PFSK-1 (cell line): ENCODE results near the gene PSPC1.

Source experiments
- FOXP2 ChIP-seq: optimal IDR thresholded peaks from 2 replicates; pipeline ENCODE3; 2011; ENCODE audit warnings: borderline replicate concordance, control low read depth, inconsistent platforms; ENCODE audit not compliant: insufficient read depth; ENCODE audit errors: extremely low read length, extremely low read depth
- POLR2AphosphoS5 ChIP-seq: IDR thresholded peaks from 2 replicates; pipeline ENCODE4 v1.6.1; 2012; ENCODE audit warnings: low read depth, mild to moderate bottlenecking, control low read depth, low read length, moderate library complexity
- SIN3A ChIP-seq: IDR thresholded peaks from 2 replicates; pipeline ENCODE4 v1.6.1; 2012; ENCODE audit warnings: mild to moderate bottlenecking, low read length, moderate library complexity, borderline replicate concordance; ENCODE audit not compliant: insufficient read depth
- TAF1 ChIP-seq: IDR thresholded peaks from 2 replicates; pipeline ENCODE4 v1.6.1; 2012; ENCODE audit warnings: low read length, control low read depth, borderline replicate concordance; ENCODE audit not compliant: insufficient read depth
- TF ChIP-seq, protein P1 (sequence below), 2 experiments: IDR thresholded peaks; 2 replicates each; pipeline versions ENCODE4 v1.6.1 to v1.8.0; 2011 to 2012; ENCODE audit warnings: low read depth in 2 of 2, low read length in 2 of 2, control low read depth in 1 of 2, inconsistent platforms in 1 of 2, mild to moderate bottlenecking in 1 of 2, moderate library complexity in 1 of 2; ENCODE audit not compliant: insufficient read depth in 1 of 2

DNA sequence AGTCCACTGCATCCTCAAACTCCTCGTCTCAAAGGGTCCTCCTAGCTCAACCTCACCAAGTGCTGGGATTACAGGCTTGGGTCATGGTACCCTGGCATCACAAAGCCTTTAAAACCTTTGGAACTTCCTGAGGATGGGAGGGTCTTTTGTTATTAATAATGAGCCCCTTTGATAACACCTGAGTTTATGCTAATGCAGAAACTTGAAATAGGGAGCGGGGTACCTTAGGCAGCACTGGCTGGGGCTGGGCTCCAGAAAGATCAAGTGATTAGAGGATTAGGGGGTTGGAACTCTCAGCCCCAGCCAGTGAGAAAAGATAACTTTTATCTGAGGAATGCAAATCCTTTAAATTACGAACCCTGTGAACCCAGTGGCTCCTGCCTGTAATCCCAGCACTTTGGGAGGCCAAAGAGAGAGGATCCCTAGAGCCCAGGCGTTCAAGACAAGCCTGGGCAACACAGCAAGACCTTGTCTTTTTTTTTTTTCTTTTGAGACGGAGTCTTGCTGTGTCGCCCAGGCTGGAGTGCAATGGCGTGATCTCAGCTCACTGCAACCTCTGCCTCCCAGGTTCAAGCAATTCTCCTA, 9.3 kb upstream of the PSPC1 start:
- TF ChIP-seq SIN3A (no peak), TAF1 (no peak), POLR2AphosphoS5 (no peak), FOXP2 (no peak)
- TF ChIP-seq, protein P1, sequence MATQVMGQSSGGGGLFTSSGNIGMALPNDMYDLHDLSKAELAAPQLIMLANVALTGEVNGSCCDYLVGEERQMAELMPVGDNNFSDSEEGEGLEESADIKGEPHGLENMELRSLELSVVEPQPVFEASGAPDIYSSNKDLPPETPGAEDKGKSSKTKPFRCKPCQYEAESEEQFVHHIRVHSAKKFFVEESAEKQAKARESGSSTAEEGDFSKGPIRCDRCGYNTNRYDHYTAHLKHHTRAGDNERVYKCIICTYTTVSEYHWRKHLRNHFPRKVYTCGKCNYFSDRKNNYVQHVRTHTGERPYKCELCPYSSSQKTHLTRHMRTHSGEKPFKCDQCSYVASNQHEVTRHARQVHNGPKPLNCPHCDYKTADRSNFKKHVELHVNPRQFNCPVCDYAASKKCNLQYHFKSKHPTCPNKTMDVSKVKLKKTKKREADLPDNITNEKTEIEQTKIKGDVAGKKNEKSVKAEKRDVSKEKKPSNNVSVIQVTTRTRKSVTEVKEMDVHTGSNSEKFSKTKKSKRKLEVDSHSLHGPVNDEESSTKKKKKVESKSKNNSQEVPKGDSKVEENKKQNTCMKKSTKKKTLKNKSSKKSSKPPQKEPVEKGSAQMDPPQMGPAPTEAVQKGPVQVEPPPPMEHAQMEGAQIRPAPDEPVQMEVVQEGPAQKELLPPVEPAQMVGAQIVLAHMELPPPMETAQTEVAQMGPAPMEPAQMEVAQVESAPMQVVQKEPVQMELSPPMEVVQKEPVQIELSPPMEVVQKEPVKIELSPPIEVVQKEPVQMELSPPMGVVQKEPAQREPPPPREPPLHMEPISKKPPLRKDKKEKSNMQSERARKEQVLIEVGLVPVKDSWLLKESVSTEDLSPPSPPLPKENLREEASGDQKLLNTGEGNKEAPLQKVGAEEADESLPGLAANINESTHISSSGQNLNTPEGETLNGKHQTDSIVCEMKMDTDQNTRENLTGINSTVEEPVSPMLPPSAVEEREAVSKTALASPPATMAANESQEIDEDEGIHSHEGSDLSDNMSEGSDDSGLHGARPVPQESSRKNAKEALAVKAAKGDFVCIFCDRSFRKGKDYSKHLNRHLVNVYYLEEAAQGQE (IDR thresholded peaks at IDR 0.05; ENCODE audit: insufficient read depth in 1 of 2, low read depth in 2 of 2, low read length in 2 of 2): no peak
